ENCODE results near the gene ADGRG3.
"Not testable (repeated sequence)": the region's sequence is repeated elsewhere in the genome, so short reads cannot be mapped to it uniquely, and the experiment has no call there.

ADGRG3 gene

DNA sequence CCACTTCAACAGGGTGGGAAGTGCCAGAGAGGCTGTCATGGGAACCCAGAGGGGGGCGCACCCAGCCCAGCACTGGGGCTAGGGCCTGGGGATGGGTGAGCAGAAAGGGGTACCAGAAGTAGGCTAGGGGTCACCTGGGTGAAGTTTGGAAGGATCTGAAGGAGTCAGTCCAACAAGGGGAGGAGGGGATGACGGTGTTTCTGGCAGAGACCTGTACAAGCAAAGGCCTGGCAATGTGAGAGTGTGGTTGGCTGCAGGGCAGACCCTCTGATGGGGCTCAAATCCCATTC, 54.0 kb downstream of the ADGRG3 start:
- no peak for FAIRE-seq

DNA sequence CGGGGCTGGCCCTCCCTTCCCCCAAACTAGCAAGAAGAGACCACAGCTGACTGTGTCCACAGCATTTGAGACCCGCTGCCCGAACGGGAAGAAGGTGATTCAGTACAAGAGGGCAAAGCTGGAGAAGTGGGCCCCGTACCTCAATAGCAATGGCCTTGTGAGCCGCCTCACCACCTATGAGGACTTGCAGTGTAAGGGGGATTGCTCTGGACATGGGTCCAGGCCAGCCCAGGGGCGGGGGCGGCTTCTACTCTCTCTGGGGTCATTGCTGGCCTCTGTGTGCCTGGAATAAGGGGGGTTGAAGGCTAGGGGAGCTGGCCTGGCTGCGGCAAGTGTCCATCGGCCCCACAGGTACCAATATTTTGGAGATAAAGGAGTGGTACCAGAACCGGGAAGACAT, 54.5 kb downstream of the ADGRG3 start:
- no peak for FAIRE-seq

- no peak for FAIRE-seq
Measured at GRCh38 chr16:57723170-57723569, 55.1 kb downstream of the ADGRG3 start.

GRCh38 chr16:57724531-57724930, 56.4 kb downstream of the ADGRG3 start:
- no peak for FAIRE-seq

DNA sequence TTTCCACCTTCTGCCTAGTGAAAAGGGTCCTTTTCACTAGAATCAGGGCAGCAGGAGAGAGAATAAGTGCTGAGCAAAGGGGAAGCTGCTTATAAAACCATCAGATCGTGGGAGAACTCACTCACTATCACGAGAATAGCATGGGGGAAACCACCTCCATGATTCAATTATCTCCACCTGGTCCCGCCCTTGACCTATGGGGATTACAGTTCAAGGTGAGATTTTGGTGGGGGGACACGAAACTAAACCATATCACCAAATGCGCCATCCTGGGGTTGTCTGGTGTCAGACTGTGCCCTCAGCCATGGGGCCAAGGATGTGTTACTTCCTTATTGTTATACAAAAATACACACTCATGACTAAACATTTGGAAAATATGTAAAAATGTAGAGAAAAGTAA, 57.0 kb downstream of the ADGRG3 start:
- no peak for FAIRE-seq

GRCh38 chr16:57725554-57725953, 57.4 kb downstream of the ADGRG3 start:
- FAIRE-seq, result no peak

DNA sequence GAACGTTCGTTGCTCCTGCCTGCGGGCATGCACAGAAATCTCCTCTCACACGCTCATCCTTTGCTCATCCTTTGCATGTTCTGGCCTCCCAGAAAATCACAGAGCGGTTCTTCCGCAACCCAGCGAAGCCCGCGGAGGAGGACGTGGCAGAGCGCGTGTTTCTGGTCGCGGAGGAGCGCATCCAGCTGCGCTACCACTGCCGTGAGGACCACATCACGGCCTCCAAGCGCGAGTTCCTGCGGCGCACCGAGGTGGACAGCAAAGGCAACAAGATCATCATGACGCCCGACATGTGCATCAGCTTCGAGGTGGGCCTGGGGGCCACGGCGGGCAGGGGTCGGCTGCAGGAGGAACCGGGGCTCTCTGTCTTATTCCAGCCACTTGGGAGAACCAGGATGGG, 57.9 kb downstream of the ADGRG3 start:
- no peak for FAIRE-seq

GRCh38 chr16:57726433-57726947, 58.4 kb downstream of the ADGRG3 start:
- no peak for FAIRE-seq

- FAIRE-seq, result no peak
Measured at GRCh38 chr16:57727610-57728009, 59.5 kb downstream of the ADGRG3 start.

- no peak for FAIRE-seq
Measured at GRCh38 chr16:57728336-57729181, 60.5 kb downstream of the ADGRG3 start.

DNA sequence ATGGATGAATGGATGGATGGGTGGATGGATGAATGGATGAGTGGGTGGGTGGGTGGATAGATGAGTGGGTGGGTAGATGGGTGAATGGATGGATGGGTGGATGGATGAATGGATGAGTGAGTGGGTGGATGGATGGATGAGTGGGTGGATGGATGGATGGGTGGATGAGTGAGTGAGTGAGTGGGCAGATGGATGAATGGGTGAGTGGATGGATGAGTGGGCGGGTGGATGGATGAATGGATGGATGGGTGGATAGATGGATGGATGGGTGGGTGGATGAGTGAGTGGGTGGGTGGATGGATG, 61.0 kb downstream of the ADGRG3 start:
- no peak for FAIRE-seq

- FAIRE-seq, result not testable (repeated sequence)
Measured at GRCh38 chr16:57729852-57730251, 61.7 kb downstream of the ADGRG3 start.

GRCh38 chr16:57730771-57731730, 62.9 kb downstream of the ADGRG3 start:
- FAIRE-seq, result no peak

- no peak for FAIRE-seq
Measured at GRCh38 chr16:57732037-57732436, 63.9 kb downstream of the ADGRG3 start.

GRCh38 chr16:57732714-57733113, 64.6 kb downstream of the ADGRG3 start:
- FAIRE-seq, result no peak

GRCh38 chr16:57734308-57734924, 66.3 kb downstream of the ADGRG3 start:
- FAIRE-seq, result no peak

GRCh38 chr16:57734925-57735754, 67.0 kb downstream of the ADGRG3 start:
- peak; percentile 100 for FAIRE-seq

- FAIRE-seq, result no peak
Measured at GRCh38 chr16:57735755-57736418, 67.8 kb downstream of the ADGRG3 start, which contains the start of gene KATNB1. KATNB1 (plus strand) TSS chr16:57735770; CDS start chr16:57737244, 1,474 bp downstream.

DNA sequence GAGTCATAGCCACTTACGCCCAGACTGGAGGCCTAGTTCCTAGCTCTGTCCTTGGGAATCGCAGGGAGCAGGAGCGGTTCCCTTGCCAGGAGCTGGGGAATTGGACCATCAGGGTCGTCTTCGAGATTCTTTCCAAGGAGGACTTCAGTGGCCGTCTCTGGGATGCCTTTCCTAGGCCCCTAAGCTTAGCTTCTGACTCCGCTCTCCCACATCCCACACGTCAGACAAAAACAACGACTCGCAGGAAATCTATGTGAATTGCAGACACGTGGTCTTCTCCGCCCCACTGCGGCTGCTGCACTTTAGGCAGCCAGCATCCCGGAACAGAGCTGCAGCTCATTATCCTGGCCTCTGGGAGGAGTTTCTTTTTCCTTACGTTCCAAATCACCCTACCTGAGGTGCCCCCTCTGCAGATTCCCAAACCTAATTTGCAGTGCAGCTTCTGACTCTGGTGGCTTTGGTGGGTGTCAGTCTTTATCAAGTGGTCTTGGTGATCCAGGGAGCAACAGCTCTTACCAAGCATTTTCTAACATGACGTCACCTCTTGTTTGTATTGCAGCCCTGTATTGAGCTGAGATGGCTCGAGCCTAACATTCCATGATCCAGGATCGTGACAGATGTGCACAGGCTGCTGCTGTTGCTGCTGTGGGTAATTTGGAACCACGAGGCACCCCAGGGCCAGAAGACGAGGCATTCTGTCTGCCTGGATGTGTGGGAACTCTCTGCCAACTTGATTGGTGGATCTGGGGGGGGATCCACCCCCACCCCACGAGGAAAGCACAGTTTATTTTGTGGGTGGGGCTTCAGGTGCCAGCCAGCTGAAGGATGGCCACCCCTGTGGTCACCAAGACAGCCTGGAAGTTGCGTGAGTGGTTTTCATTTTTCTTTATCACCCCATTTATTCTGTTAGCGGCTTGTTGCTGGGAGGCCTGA, 68.6 kb downstream of the ADGRG3 start:
- FAIRE-seq, result no peak

DNA sequence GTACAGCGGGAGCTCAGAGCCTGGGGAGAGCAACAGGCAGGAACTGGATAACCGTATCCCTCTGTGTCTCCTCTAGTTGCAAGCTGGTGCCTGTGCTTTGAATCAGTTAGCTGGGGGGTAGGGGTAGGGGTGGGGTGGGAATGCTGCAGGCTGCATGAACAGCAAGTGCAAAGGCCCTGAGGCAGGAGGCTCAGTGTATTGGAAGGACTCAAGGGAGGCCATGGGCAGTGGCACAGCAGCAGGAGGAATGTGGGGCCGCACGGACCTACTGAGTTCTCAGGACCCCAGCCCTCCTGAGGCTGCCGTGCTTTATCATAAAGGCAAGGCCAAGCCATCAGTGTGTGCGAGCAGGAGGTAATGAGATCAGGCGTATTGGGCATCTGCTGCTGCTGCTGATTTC, 70.7 kb downstream of the ADGRG3 start:
- FAIRE-seq, result no peak

All from A204.1 (cell line).